BLaER1 treated with 17β-estradiol and CSF1 and Interleukin-3, amounts not matched to agents 10 nM and 100 nM (cell line): ENCODE results near the gene AMN.
A peak's percentile ranks its signal among the peaks of the same experiment; 100 is the strongest.

Experiments used
- H3K27ac ChIP-seq, 11 experiments: shearing (Covaris generic); formaldehyde crosslinking; 2 replicates each; pipeline ENCODE4 v1.8.1; 2022
- H3K27me3 ChIP-seq, 11 experiments: shearing (Covaris generic); formaldehyde crosslinking; 2 replicates each; pipeline ENCODE4 v1.8.1; 2022
- H3K36me3 ChIP-seq, 11 experiments: shearing (Covaris generic); formaldehyde crosslinking; 2 replicates each; pipeline ENCODE4 v1.8.1; 2022
- H3K4me1 ChIP-seq, 10 experiments: shearing (Covaris generic); formaldehyde crosslinking; 2 replicates each; pipeline ENCODE4 v1.8.1; 2022
- H3K4me2 ChIP-seq, 11 experiments: shearing (Covaris generic); formaldehyde crosslinking; 2 replicates each; pipeline ENCODE4 v1.8.1; 2022
- H3K4me3 ChIP-seq, 10 experiments: shearing (Covaris generic); formaldehyde crosslinking; 2 replicates each; pipeline ENCODE4 v1.8.1; 2022
- H3K9ac ChIP-seq, 11 experiments: shearing (Covaris generic); formaldehyde crosslinking; 2 replicates each; pipeline ENCODE4 v1.8.1; 2022
- H3K9me3 ChIP-seq, 11 experiments: shearing (Covaris generic); formaldehyde crosslinking; replicated peaks in 1 of 11; 2 replicates each; pipeline ENCODE4 v1.8.1; 2022
- H4K20me1 ChIP-seq, 11 experiments: shearing (Covaris generic); formaldehyde crosslinking; 2 replicates each; pipeline ENCODE4 v1.8.1; 2022
- Cebpa-rat ChIP-seq, 11 experiments: shearing (Covaris generic); IDR thresholded peaks; 2 replicates each; pipeline ENCODE4 v1.8.1; 2022

Gene AMN

GRCh38 chr14:102971314-102971713 lies 48.9 kb downstream of the AMN start:
- H3K9me3 ChIP-seq = no peaks in the 10 kb centered on the region

GRCh38 chr14:102971836-102972606 lies 49.6 kb downstream of the AMN start:
- no peak overlapping the region for H3K27ac ChIP-seq
- H3K27me3 ChIP-seq = no peaks in the 10 kb centered on the region
- H3K36me3 ChIP-seq = peaks cover 0 to 70% (median 24%) of the 10 kb centered on the region in 11 experiments; a peak in 13 of 22 replicates
- peaks cover 0 to 14% (median 0%) of the 10 kb centered on the region in 11 experiments; a peak in 4 of 22 replicates for H4K20me1 ChIP-seq
- TF ChIP-seq Cebpa-rat (IDR thresholded peaks at IDR 0.05) = no peak
- H3K4me3 ChIP-seq = no peak overlapping the region
- H3K4me1 ChIP-seq = peaks cover 3 to 46% (median 30%) of the 10 kb centered on the region in 10 experiments; a peak in 19 of 20 replicates
- H3K4me2 ChIP-seq = no peak overlapping the region
- H3K9ac ChIP-seq = no peak overlapping the region
- H3K9me3 ChIP-seq = no peaks in the 10 kb centered on the region

More at GRCh38 chr14:102971314-102971713, 48.9 kb downstream of the AMN start:
- TF ChIP-seq Cebpa-rat (IDR thresholded peaks at IDR 0.05) = no peak
- Histone ChIP-seq H3K9ac (no peak overlapping the region), H4K20me1 (peaks cover 0 to 14% (median 0%) of the 10 kb centered on the region in 11 experiments; a peak in 4 of 22 replicates), H3K36me3 (peaks cover 0 to 71% (median 31%) of the 10 kb centered on the region in 11 experiments; a peak in 15 of 22 replicates), H3K4me2 (no peak overlapping the region), H3K4me3 (no peak overlapping the region), H3K27me3 (no peaks in the 10 kb centered on the region), H3K4me1 (peaks cover 3 to 46% (median 30%) of the 10 kb centered on the region in 10 experiments; a peak in 19 of 20 replicates), H3K27ac (no peak overlapping the region)

- H3K4me3 ChIP-seq = no peak overlapping the region
- H4K20me1 ChIP-seq = peaks cover 0 to 14% (median 0%) of the 10 kb centered on the region in 11 experiments; a peak in 4 of 22 replicates
- TF ChIP-seq Cebpa-rat (IDR thresholded peaks at IDR 0.05) = no peak
- H3K27ac ChIP-seq = no peak overlapping the region
- peaks cover 0 to 68% (median 19%) of the 10 kb centered on the region in 11 experiments; a peak in 10 of 22 replicates for H3K36me3 ChIP-seq
- H3K4me1 ChIP-seq = peaks cover 13 to 58% (median 36%) of the 10 kb centered on the region in 10 experiments; a peak in 19 of 20 replicates
- H3K9me3 ChIP-seq = no peaks in the 10 kb centered on the region
- no peak overlapping the region for H3K9ac ChIP-seq
- no peaks in the 10 kb centered on the region for H3K27me3 ChIP-seq
- H3K4me2 ChIP-seq = peak overlapping the region in 8 of 11 experiments; percentile 11 to 52 (median 20); a peak in 9 of 22 replicates
These were observed 51.3 kb downstream of the AMN start for GRCh38 chr14:102973706-102974285.

GRCh38 chr14:102975662-102976061 lies 53.2 kb downstream of the AMN start:
- Histone ChIP-seq H3K4me3 (no peak overlapping the region), H3K4me2 (peak overlapping the region in 4 of 11 experiments; percentile 5 to 27 (median 16); a peak in 2 of 22 replicates), H4K20me1 (peaks cover 0 to 14% (median 0%) of the 10 kb centered on the region in 11 experiments; a peak in 3 of 22 replicates), H3K27ac (no peak overlapping the region), H3K9me3 (no peaks in the 10 kb centered on the region), H3K9ac (no peak overlapping the region), H3K36me3 (peaks cover 0 to 68% (median 10%) of the 10 kb centered on the region in 11 experiments; a peak in 9 of 22 replicates), H3K4me1 (peaks cover 13 to 43% (median 30%) of the 10 kb centered on the region in 10 experiments; a peak in 19 of 20 replicates), H3K27me3 (no peaks in the 10 kb centered on the region)
- no peak for TF ChIP-seq Cebpa-rat (IDR thresholded peaks at IDR 0.05)

GRCh38 chr14:102977475-102977874 lies 55.0 kb downstream of the AMN start:
- no peaks in the 10 kb centered on the region for H3K27me3 ChIP-seq
- peak overlapping the region in 7 of 11 experiments; percentile 5 to 45 (median 18); a peak in 8 of 22 replicates for H3K4me2 ChIP-seq
- H3K4me3 ChIP-seq = no peak overlapping the region
- TF ChIP-seq Cebpa-rat (IDR thresholded peaks at IDR 0.05) = no peak
- no peak overlapping the region for H3K27ac ChIP-seq
- H3K36me3 ChIP-seq = peaks cover 0 to 66% (median 7%) of the 10 kb centered on the region in 11 experiments; a peak in 8 of 22 replicates
- no peak overlapping the region for H3K9ac ChIP-seq
- H4K20me1 ChIP-seq = peaks cover 0 to 9% (median 0%) of the 10 kb centered on the region in 11 experiments; a peak in 3 of 22 replicates
- H3K4me1 ChIP-seq = peaks cover 13 to 42% (median 29%) of the 10 kb centered on the region in 10 experiments; a peak in 19 of 20 replicates
- no peaks in the 10 kb centered on the region for H3K9me3 ChIP-seq

- Histone ChIP-seq H3K9me3 (no peaks in the 10 kb centered on the region), H4K20me1 (no peaks in the 10 kb centered on the region; a peak in 1 of 22 replicates), H3K4me2 (no peak overlapping the region), H3K27ac (no peak overlapping the region), H3K4me1 (peaks cover 11 to 29% (median 20%) of the 10 kb centered on the region in 10 experiments; a peak in 19 of 20 replicates), H3K36me3 (peaks cover 0 to 70% (median 4%) of the 10 kb centered on the region in 11 experiments; a peak in 6 of 22 replicates), H3K4me3 (no peak overlapping the region), H3K9ac (no peak overlapping the region), H3K27me3 (no peaks in the 10 kb centered on the region)
- TF ChIP-seq Cebpa-rat (IDR thresholded peaks at IDR 0.05) = no peak
These were observed 56.9 kb downstream of the AMN start for GRCh38 chr14:102979406-102979805.

- Histone ChIP-seq H3K36me3 (peaks cover 0 to 71% (median 4%) of the 10 kb centered on the region in 11 experiments; a peak in 6 of 22 replicates), H3K9ac (no peak overlapping the region), H3K27ac (no peak overlapping the region), H3K4me2 (no peak overlapping the region), H3K27me3 (no peaks in the 10 kb centered on the region), H3K9me3 (no peaks in the 10 kb centered on the region), H3K4me3 (no peak overlapping the region), H4K20me1 (no peaks in the 10 kb centered on the region; a peak in 1 of 22 replicates), H3K4me1 (peaks cover 3 to 22% (median 13%) of the 10 kb centered on the region in 10 experiments; a peak in 14 of 20 replicates)
- TF ChIP-seq Cebpa-rat (IDR thresholded peaks at IDR 0.05) = no peak
These were observed 57.9 kb downstream of the AMN start for GRCh38 chr14:102980409-102980810.
